LNCAP (cell line): ENCODE data around the gene DISP1.
A peak's percentile ranks its signal among the peaks of the same experiment; 100 is the strongest.

Source experiments
- TF ChIP-seq, protein P1 (sequence below): fragments of 450-650 bp; IDR thresholded peaks from 2 replicates; pipeline ENCODE4 v1.5.1; 2017; ENCODE audit warnings: mild to moderate bottlenecking

The DISP1 gene

GRCh38 chr1:222820171-222820712, 5.4 kb downstream of the DISP1 start:
- TF ChIP-seq, protein P1, sequence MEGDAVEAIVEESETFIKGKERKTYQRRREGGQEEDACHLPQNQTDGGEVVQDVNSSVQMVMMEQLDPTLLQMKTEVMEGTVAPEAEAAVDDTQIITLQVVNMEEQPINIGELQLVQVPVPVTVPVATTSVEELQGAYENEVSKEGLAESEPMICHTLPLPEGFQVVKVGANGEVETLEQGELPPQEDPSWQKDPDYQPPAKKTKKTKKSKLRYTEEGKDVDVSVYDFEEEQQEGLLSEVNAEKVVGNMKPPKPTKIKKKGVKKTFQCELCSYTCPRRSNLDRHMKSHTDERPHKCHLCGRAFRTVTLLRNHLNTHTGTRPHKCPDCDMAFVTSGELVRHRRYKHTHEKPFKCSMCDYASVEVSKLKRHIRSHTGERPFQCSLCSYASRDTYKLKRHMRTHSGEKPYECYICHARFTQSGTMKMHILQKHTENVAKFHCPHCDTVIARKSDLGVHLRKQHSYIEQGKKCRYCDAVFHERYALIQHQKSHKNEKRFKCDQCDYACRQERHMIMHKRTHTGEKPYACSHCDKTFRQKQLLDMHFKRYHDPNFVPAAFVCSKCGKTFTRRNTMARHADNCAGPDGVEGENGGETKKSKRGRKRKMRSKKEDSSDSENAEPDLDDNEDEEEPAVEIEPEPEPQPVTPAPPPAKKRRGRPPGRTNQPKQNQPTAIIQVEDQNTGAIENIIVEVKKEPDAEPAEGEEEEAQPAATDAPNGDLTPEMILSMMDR, result no peak

GRCh38 chr1:222821239-222821638, 6.4 kb downstream of the DISP1 start:
- TF ChIP-seq, protein P1, result no peak

DNA sequence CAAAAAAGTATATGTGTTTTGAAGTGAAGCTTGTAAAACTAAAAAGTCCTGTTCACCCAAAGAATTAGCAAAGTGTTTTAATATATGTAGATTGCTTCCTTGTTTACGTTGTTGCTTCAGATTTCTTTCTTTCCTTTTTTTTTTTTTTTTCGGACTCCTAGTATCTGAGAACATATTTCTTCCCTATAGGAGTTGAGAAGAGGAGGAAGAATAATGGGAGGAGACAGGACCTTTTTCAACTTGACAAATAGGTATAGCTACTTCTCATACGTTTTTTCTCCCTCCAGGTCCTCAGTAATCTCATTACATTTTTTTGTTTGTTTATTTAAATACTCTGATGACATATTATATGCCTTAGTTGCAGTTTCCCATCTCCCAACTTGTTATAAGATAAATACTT, 8.9 kb downstream of the DISP1 start:
- TF ChIP-seq, protein P1, result no peak

- TF ChIP-seq, protein P1, result no peak
Observed at GRCh38 chr1:222824641-222825040, 9.8 kb downstream of the DISP1 start.

DNA sequence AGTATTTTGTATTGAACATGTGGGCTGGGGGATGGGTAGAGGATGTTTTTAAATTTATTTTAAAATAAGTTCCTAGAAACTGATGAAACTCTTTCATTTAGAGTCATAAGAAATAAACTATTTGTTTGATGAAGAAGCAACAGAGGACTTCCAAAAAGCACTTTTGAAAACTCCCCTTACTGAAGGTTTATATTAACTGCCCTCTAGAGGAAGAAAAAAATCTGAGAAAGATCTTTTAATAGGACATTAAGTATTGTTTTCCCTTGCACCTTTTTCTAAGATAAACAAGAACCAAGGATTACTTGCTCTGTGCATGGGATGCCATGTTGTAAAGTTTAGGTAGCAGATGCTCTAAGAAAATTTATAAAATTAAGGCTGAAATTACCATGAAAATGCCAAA, 14.1 kb downstream of the DISP1 start:
- TF ChIP-seq, protein P1, result peak; percentile 49

GRCh38 chr1:222829868-222830267, 15.0 kb downstream of the DISP1 start:
- TF ChIP-seq, protein P1, result no peak

DNA sequence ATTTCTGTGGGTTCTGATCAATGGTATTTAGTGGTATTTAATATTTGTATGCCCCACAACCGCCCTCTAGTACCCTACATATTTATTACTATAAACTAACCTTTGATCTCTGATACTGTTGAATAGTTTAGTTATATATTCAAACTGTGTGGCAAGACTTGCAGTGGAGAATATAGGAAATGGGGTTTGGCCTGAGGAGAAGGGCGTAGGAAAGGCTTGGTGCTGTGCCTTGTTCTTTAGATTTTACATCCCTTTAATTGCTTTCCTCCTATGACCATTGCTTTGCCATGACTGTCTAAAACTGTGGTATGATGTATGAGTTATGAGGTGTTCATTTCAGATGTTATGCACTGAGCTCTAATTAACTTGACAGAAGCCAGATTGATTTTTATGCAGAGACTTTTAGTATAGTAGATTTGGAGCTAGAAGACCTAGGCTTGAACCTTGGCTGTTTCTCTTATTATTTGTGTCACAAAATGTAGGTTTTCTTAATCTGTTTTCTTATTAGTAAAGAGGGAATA, 18.6 kb downstream of the DISP1 start:
- TF ChIP-seq, protein P1, result no peak
